Mucosa of rectum (tissue), 2 donors: ENCODE measurements around the gene MYT1.

ENCODE experiments used
- H3K27ac ChIP-seq, 2 donors: one replicate each; pipeline ENCODE4 v1.7.0; 2013; ENCODE audit warnings: inconsistent platforms in 2 of 2, low read depth in 2 of 2, low read length in 2 of 2
- H3K27me3 ChIP-seq, 2 donors: one replicate each; pipeline ENCODE4 v1.7.0; 2013; ENCODE audit warnings: low read length in 2 of 2; ENCODE audit not compliant: control insufficient read depth in 2 of 2, insufficient read depth in 2 of 2
- H3K36me3 ChIP-seq, 2 donors: one replicate each; pipeline ENCODE4 v1.7.0; 2013; ENCODE audit warnings: low read length in 2 of 2; ENCODE audit not compliant: control insufficient read depth in 2 of 2, insufficient read depth in 2 of 2
- H3K4me1 ChIP-seq, 2 donors: one replicate each; pipeline ENCODE4 v1.7.0; 2013; ENCODE audit warnings: low read length in 2 of 2, mild to moderate bottlenecking in 1 of 2; ENCODE audit not compliant: control insufficient read depth in 2 of 2, insufficient read depth in 2 of 2
- H3K4me3 ChIP-seq, 2 donors: one replicate each; pipeline ENCODE4 v1.7.0; 2013; ENCODE audit warnings: low read length in 2 of 2
- H3K9ac ChIP-seq, 2 donors: one replicate each; pipeline ENCODE4 v1.7.0; 2013; ENCODE audit warnings: low read length in 2 of 2, low read depth in 1 of 2, mild to moderate bottlenecking in 1 of 2
- H3K9me3 ChIP-seq, 2 donors: one replicate each; pipeline ENCODE4 v1.7.0; 2013; ENCODE audit warnings: low read length in 2 of 2; ENCODE audit not compliant: control insufficient read depth in 2 of 2
- donor health status: healthy.
- donor health status: Normal muscosa, but diverticular disease.

Gene MYT1

GRCh38 chr20:64244870-64245603 lies 80.8 kb downstream of the MYT1 start:
- no peaks in the 10 kb centered on the region for H3K9me3 ChIP-seq
- no peak overlapping the region for H3K9ac ChIP-seq
- H3K36me3 ChIP-seq, result no peaks in the 10 kb centered on the region
- no peaks in the 10 kb centered on the region for H3K4me1 ChIP-seq
- H3K4me3 ChIP-seq, result no peak overlapping the region
- peaks cover 0 to 2% of the 10 kb centered on the region in 2 donors for H3K27me3 ChIP-seq
- H3K27ac ChIP-seq, result no peak overlapping the region

GRCh38 chr20:64245746-64246595 lies 81.7 kb downstream of the MYT1 start:
- H3K27me3 ChIP-seq, result peaks cover 0 to 2% of the 10 kb centered on the region in 2 donors

GRCh38 chr20:64246616-64247306 lies 82.5 kb downstream of the MYT1 start:
- peaks cover 0 to 2% of the 10 kb centered on the region in 2 donors for H3K27me3 ChIP-seq
- H3K9ac ChIP-seq, result no peak overlapping the region
- H3K27ac ChIP-seq, result no peak overlapping the region
- H3K4me3 ChIP-seq, result no peak overlapping the region
- H3K9me3 ChIP-seq, result no peaks in the 10 kb centered on the region
- no peaks in the 10 kb centered on the region for H3K4me1 ChIP-seq
- H3K36me3 ChIP-seq, result no peaks in the 10 kb centered on the region

More at GRCh38 chr20:64245746-64246595, 81.7 kb downstream of the MYT1 start:
- no peak overlapping the region for H3K9ac ChIP-seq
- H3K4me3 ChIP-seq, result no peak overlapping the region
- no peaks in the 10 kb centered on the region for H3K9me3 ChIP-seq
- no peaks in the 10 kb centered on the region for H3K36me3 ChIP-seq
- H3K4me1 ChIP-seq, result no peaks in the 10 kb centered on the region
- no peak overlapping the region for H3K27ac ChIP-seq

- Histone ChIP-seq H3K4me3 (no peak overlapping the region), H3K4me1 (no peaks in the 10 kb centered on the region), H3K27ac (no peak overlapping the region), H3K27me3 (peaks cover 0 to 2% of the 10 kb centered on the region in 2 donors), H3K36me3 (no peaks in the 10 kb centered on the region), H3K9me3 (no peaks in the 10 kb centered on the region), H3K9ac (no peak overlapping the region)
Observed at GRCh38 chr20:64247307-64247618, 83.0 kb downstream of the MYT1 start.

- Histone ChIP-seq H3K9me3 (no peaks in the 10 kb centered on the region), H3K4me1 (no peaks in the 10 kb centered on the region), H3K36me3 (no peaks in the 10 kb centered on the region), H3K9ac (no peak overlapping the region), H3K27me3 (peaks cover 0 to 2% of the 10 kb centered on the region in 2 donors), H3K4me3 (no peak overlapping the region), H3K27ac (no peak overlapping the region)
Observed at GRCh38 chr20:64247970-64248841, 84.0 kb downstream of the MYT1 start.

- Histone ChIP-seq H3K27me3 (peaks cover 0 to 2% of the 10 kb centered on the region in 2 donors), H3K4me3 (no peak overlapping the region), H3K9me3 (no peaks in the 10 kb centered on the region), H3K4me1 (peaks cover 1 to 2% of the 10 kb centered on the region in 2 donors), H3K27ac (no peak overlapping the region), H3K36me3 (no peaks in the 10 kb centered on the region), H3K9ac (no peak overlapping the region)
Observed at GRCh38 chr20:64250027-64250426, 85.8 kb downstream of the MYT1 start.

- Histone ChIP-seq H3K27ac (no peak overlapping the region), H3K9ac (no peak overlapping the region), H3K36me3 (no peaks in the 10 kb centered on the region), H3K4me3 (no peak overlapping the region), H3K9me3 (no peaks in the 10 kb centered on the region), H3K27me3 (no peaks in the 10 kb centered on the region), H3K4me1 (peaks cover 13 to 14% of the 10 kb centered on the region in 2 donors)
Observed at GRCh38 chr20:64253000-64253383, 88.7 kb downstream of the MYT1 start.

GRCh38 chr20:64253443-64253842 lies 89.2 kb downstream of the MYT1 start:
- H3K4me3 ChIP-seq, result no peak overlapping the region
- H3K4me1 ChIP-seq, result peaks cover 13 to 14% of the 10 kb centered on the region in 2 donors
- H3K9me3 ChIP-seq, result no peaks in the 10 kb centered on the region
- no peaks in the 10 kb centered on the region for H3K27me3 ChIP-seq
- H3K36me3 ChIP-seq, result no peaks in the 10 kb centered on the region
- H3K9ac ChIP-seq, result no peak overlapping the region
- no peak overlapping the region for H3K27ac ChIP-seq

GRCh38 chr20:64254156-64254555 lies 89.9 kb downstream of the MYT1 start:
- no peaks in the 10 kb centered on the region for H3K9me3 ChIP-seq
- peaks cover 13 to 14% of the 10 kb centered on the region in 2 donors for H3K4me1 ChIP-seq
- H3K27ac ChIP-seq, result no peak overlapping the region
- no peaks in the 10 kb centered on the region for H3K36me3 ChIP-seq
- no peak overlapping the region for H3K9ac ChIP-seq
- H3K4me3 ChIP-seq, result no peak overlapping the region
- H3K27me3 ChIP-seq, result no peaks in the 10 kb centered on the region
